Mesenchymal stem cell (in vitro differentiated cells and primary cell): ENCODE measurements around the gene ANKUB1.
A peak's percentile ranks its signal among the peaks of the same experiment; 100 is the strongest.

Experiments
- DNase-seq: peaks from one replicate; pipeline ENCODE4 v3.0.0-alpha.2; 2013
- H2AFZ ChIP-seq: one replicate; pipeline ENCODE4 v1.6.1; 2013; ENCODE audit warnings: low read depth, mild to moderate bottlenecking, control low read depth, inconsistent platforms, low read length, moderate library complexity
- H2AK5ac ChIP-seq: 2 replicates; pipeline ENCODE4 v1.6.1; 2013; ENCODE audit warnings: low read length, moderate library complexity, mild to moderate bottlenecking, inconsistent platforms; ENCODE audit not compliant: severe bottlenecking
- H2BK120ac ChIP-seq: one replicate; pipeline ENCODE4 v1.6.1; 2013; ENCODE audit warnings: low read depth, mild to moderate bottlenecking, inconsistent platforms, low read length, moderate library complexity
- H2BK12ac ChIP-seq, 2 experiments: one replicate each; pipeline ENCODE4 v1.6.1; 2013; ENCODE audit warnings: inconsistent platforms in 2 of 2, low read length in 2 of 2, mild to moderate bottlenecking in 2 of 2, moderate library complexity in 2 of 2, control low read depth in 1 of 2
- H2BK15ac ChIP-seq: one replicate; pipeline ENCODE4 v1.6.1; 2013; ENCODE audit warnings: mild to moderate bottlenecking, low read depth, inconsistent platforms; ENCODE audit not compliant: poor library complexity, severe bottlenecking
- H2BK5ac ChIP-seq: 2 replicates; pipeline ENCODE4 v1.6.1; 2013; ENCODE audit warnings: low read depth, mild to moderate bottlenecking, low read length, control low read depth, inconsistent platforms; ENCODE audit not compliant: poor library complexity, severe bottlenecking
- H3K14ac ChIP-seq, 2 experiments: one replicate each; pipeline ENCODE4 v1.6.1; 2013; ENCODE audit warnings: inconsistent platforms in 2 of 2, low read length in 2 of 2, control low read depth in 1 of 2, mild to moderate bottlenecking in 1 of 2, moderate library complexity in 1 of 2
- H3K18ac ChIP-seq, 2 experiments: one replicate each; pipeline ENCODE4 v1.6.1; 2013; ENCODE audit warnings: inconsistent platforms in 2 of 2, low read length in 2 of 2, control low read depth in 1 of 2, low read depth in 1 of 2, mild to moderate bottlenecking in 1 of 2
- H3K23ac ChIP-seq, 2 experiments: one replicate each; pipeline ENCODE4 v1.6.1; 2013; ENCODE audit warnings: inconsistent platforms in 2 of 2, low read length in 2 of 2, mild to moderate bottlenecking in 2 of 2, moderate library complexity in 2 of 2, control low read depth in 1 of 2
- H3K27ac ChIP-seq: 2 replicates; pipeline ENCODE4 v1.5.1; 2013; ENCODE audit warnings: mild to moderate bottlenecking, moderate library complexity, low read length, control low read depth, inconsistent platforms; ENCODE audit not compliant: poor library complexity, severe bottlenecking
- H3K27me3 ChIP-seq, 2 experiments: 2 replicates each; pipeline versions ENCODE4 v1.6.1 to v1.7.0; 2013; ENCODE audit warnings: low read length in 2 of 2, mild to moderate bottlenecking in 2 of 2, moderate library complexity in 2 of 2, control low read depth in 1 of 2, inconsistent platforms in 1 of 2; ENCODE audit not compliant: control insufficient read depth in 1 of 2, insufficient read depth in 1 of 2
- H3K36me3 ChIP-seq, 2 experiments: 2 replicates each; pipeline versions ENCODE4 v1.6.1 to v1.7.0; 2013; ENCODE audit warnings: low read length in 2 of 2, control low read depth in 1 of 2, inconsistent platforms in 1 of 2, low read depth in 1 of 2, mild to moderate bottlenecking in 1 of 2; ENCODE audit not compliant: insufficient read depth in 2 of 2, control insufficient read depth in 1 of 2
- H3K4ac ChIP-seq, 2 experiments: one replicate each; pipeline ENCODE4 v1.6.1; 2013; ENCODE audit warnings: inconsistent platforms in 2 of 2, low read length in 2 of 2, mild to moderate bottlenecking in 2 of 2, moderate library complexity in 2 of 2, control low read depth in 1 of 2, low read depth in 1 of 2
- H3K4me1 ChIP-seq: 2 replicates; pipeline ENCODE4 v1.6.1; 2013; ENCODE audit warnings: low read depth, low read length, control low read depth; ENCODE audit not compliant: control insufficient read depth, insufficient read depth
- H3K4me2 ChIP-seq: 2 replicates; pipeline ENCODE4 v1.6.1; 2013; ENCODE audit warnings: low read length, mild to moderate bottlenecking, inconsistent platforms; ENCODE audit not compliant: poor library complexity, severe bottlenecking
- H3K4me3 ChIP-seq, 2 experiments: 2 replicates each; pipeline versions ENCODE4 v1.5.1 to v1.7.0; 2013; ENCODE audit warnings: low read length in 2 of 2, mild to moderate bottlenecking in 2 of 2, control low read depth in 1 of 2, low read depth in 1 of 2; ENCODE audit not compliant: insufficient read depth in 1 of 2
- H3K79me1 ChIP-seq: replicated peaks from 2 replicates; pipeline ENCODE4 v1.6.1; 2013; ENCODE audit warnings: mild to moderate bottlenecking, control low read depth, low read length, inconsistent platforms; ENCODE audit not compliant: poor library complexity, severe bottlenecking
- H3K9ac ChIP-seq: 2 replicates; pipeline ENCODE4 v1.7.0; 2013; ENCODE audit warnings: mild to moderate bottlenecking, low read length, moderate library complexity
- H3K9me3 ChIP-seq: 2 replicates; pipeline ENCODE4 v1.7.0; 2013; ENCODE audit warnings: mild to moderate bottlenecking, low read length; ENCODE audit not compliant: control insufficient read depth
- H4K8ac ChIP-seq: one replicate; pipeline ENCODE4 v1.6.1; 2013; ENCODE audit warnings: inconsistent platforms, mild to moderate bottlenecking, low read length, moderate library complexity
- H4K91ac ChIP-seq: one replicate; pipeline ENCODE4 v1.6.1; 2013; ENCODE audit warnings: mild to moderate bottlenecking, low read length, inconsistent platforms
- WGBS: methylation state at CpG from one replicate; pipeline ENCODE4 v1.1.7; 2013; ENCODE audit warnings: mixed read lengths; 5-methylcytosine and 5-hydroxymethylcytosine counted together

The ANKUB1 gene

DNA sequence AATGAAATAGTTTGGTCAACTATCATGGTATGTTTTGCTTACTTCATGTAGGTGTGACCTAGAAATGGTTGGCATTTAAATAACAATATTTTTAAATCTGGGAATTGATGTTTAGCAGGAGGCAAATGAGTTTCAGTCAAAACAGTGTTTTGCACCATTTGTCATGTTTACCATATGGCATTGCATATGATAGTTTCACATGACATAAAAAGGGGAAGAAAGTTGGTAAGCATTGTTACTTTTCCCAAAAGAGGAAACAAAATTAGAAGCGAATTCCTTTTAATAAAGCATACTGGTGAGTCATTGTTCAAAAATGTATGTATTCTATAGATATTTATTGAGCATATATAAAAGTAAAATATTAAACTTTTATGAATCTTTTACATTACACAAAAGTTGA is 23.0 kb upstream of the ANKUB1 start:
- H2BK15ac ChIP-seq = no peak overlapping the region
- H3K18ac ChIP-seq = no peak overlapping the region
- H3K4me2 ChIP-seq = no peak overlapping the region
- H3K14ac ChIP-seq = no peak overlapping the region
- peak overlapping the region; percentile 97 for H3K9ac ChIP-seq
- H3K4me1 ChIP-seq = peaks cover 4% of the 10 kb centered on the region
- no peak overlapping the region for H3K23ac ChIP-seq
- no peak overlapping the region for H3K27ac ChIP-seq
- DNase-seq = no peak
- no peaks in the 10 kb centered on the region for H3K79me1 ChIP-seq
- WGBS = no CpG with 5 or more reads among the region's 1 CpG
- H3K27me3 ChIP-seq = no peaks in the 10 kb centered on the region
- H4K8ac ChIP-seq = no peak overlapping the region
- no peak overlapping the region for H2BK5ac ChIP-seq
- H3K4ac ChIP-seq = no peak overlapping the region
- no peaks in the 10 kb centered on the region for H3K36me3 ChIP-seq
- H2BK12ac ChIP-seq = no peak overlapping the region
- no peaks in the 10 kb centered on the region for H3K9me3 ChIP-seq
- H2AK5ac ChIP-seq = no peak overlapping the region
- H2AFZ ChIP-seq = no peak overlapping the region
- H2BK120ac ChIP-seq = no peak overlapping the region
- H4K91ac ChIP-seq = no peak overlapping the region
- H3K4me3 ChIP-seq = peak overlapping the region in 1 of 2 experiments; percentile 94

DNA sequence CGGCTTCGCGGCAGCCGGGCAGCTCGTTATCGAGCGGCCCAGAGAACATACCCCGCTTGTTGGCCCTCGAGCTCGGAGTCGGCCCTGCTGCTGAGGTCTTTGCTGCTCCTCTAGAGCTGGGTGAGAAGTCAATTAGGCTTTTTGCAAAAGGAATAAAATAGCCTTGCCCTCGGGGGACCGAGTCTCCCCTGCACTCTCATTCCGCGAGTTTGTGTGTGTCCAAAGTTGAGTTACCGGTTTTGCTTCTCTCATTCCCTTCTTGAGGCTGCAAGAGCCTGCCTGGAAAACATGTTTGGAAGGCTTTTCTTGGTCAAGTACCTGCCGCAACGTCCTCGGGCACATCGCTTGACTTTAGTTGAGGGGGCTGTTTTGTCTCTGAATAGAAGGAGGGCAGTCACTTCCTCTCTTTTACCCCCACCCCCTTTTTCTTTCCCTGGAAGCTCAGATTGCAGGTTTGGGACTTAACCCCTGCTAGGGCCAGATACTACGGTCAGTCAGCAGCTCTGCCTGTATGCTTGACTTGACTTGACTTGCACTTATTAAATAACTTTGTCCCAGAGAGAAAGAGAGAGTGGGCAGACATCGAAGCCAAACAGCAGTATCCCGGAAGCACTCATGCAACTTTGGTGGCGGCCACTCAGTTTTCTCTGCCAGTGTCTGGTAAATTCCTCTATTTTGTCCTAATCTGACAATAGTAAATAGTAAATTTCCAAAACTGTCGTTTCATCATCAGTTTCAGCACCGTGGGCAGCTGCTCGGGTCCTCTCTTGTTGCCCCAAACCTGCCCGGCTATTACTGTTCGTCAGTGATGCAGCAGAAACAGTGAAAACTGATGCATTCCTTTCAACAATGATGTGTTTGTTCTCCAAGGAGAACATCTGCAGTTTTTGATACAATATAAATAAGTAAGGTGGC is 21.3 kb upstream of the ANKUB1 start:
- no peak overlapping the region for H2BK12ac ChIP-seq
- peak overlapping the region; percentile 91 for H3K4me2 ChIP-seq
- no peaks in the 10 kb centered on the region for H3K9me3 ChIP-seq
- peak overlapping the region; percentile 1 to 74 for H3K4ac ChIP-seq
- peak overlapping the region; percentile 97 for H3K9ac ChIP-seq
- H3K23ac ChIP-seq = no peak overlapping the region
- H2BK120ac ChIP-seq = no peak overlapping the region
- peak overlapping the region; percentile 85 to 94 for H3K4me3 ChIP-seq
- peak overlapping the region; percentile 98 for H2AFZ ChIP-seq
- H3K27me3 ChIP-seq = no peaks in the 10 kb centered on the region
- peak; percentile 70 for DNase-seq
- peak overlapping the region; percentile 96 for H3K27ac ChIP-seq
- no peaks in the 10 kb centered on the region for H3K36me3 ChIP-seq
- no peak overlapping the region for H3K14ac ChIP-seq
- peak overlapping the region; percentile 25 for H4K91ac ChIP-seq
- WGBS = under 1% methylated on average over 29 of the region's 29 CpGs
- no peak overlapping the region for H2BK5ac ChIP-seq
- H3K18ac ChIP-seq = peak overlapping the region; percentile 77 to 79
- H2BK15ac ChIP-seq = peak overlapping the region; percentile 8
- H4K8ac ChIP-seq = peak overlapping the region; percentile 74
- H3K4me1 ChIP-seq = peaks cover 4% of the 10 kb centered on the region
- H2AK5ac ChIP-seq = no peak overlapping the region
- H3K79me1 ChIP-seq = no peaks in the 10 kb centered on the region

DNA sequence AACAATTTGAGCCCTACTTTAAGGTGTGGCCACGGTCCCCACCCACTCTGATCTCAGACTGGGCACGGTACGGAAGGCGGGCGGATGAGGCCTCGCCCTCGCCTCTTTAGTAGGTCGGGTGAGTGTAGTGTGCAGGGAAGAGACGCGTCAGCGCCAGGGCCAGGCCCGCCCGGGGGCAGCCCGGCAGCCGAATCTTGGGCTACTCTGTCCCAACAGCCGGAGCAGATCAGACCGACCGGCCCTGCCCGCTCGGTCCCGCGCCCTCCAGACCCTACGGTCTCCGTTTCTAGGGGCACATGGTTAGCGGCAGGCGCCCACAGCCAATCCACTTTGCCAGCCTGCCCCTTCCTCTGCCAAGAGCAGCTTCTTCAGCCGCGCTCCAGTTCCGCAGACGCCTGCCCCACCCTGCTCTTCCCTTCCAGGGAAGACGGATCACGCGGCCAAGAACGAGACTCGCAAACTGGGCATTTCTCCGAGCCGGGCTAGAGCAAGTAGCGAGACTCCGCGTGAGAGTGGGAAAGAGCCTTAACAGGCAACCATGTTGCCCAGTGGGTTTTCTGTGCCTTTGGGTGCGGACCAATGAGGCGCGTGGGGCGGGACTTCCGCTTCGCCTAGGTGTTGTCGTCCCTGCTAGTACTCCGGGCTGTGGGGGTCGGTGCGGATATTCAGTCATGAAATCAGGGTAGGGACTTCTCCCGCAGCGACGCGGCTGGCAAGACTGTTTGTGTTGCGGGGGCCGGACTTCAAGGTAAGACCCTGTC is 20.4 kb upstream of the ANKUB1 start, which contains the start of gene RNF13:
Gene RNF13, plus strand, starts transcription at position 610 of the 761 bp plus-strand sequence. CDS start 32,812 bp downstream, outside the sequence.
- Histone ChIP-seq H3K4me3 (peak within 1 kb of the TSS; percentile 85 to 94), H3K9ac (peak within 1 kb of the TSS; percentile 97), H3K4me2 (peak within 1 kb of the TSS; percentile 91), H3K27ac (peak within 1 kb of the TSS; percentile 96), H3K9me3 (no peaks in the 10 kb centered on the region), H4K8ac (peak within 1 kb of the TSS; percentile 99), H2BK5ac (peak within 1 kb of the TSS; percentile 92), H3K14ac (peak within 1 kb of the TSS; percentile 6 to 69), H3K36me3 (no peaks in the 10 kb centered on the region), H2BK15ac (peak within 1 kb of the TSS; percentile 98), H3K4ac (peak within 1 kb of the TSS; percentile 81 to 91), H2AFZ (peak within 1 kb of the TSS; percentile 98), H3K79me1 (no peaks in the 10 kb centered on the region), H2BK120ac (peak within 1 kb of the TSS; percentile 92), H3K4me1 (peaks cover 5% of the 10 kb centered on the region), H3K23ac (no peak within 1 kb of the TSS), H2AK5ac (no peak within 1 kb of the TSS), H2BK12ac (peak within 1 kb of the TSS; percentile 73 to 84), H3K18ac (peak within 1 kb of the TSS; percentile 93 to 98), H4K91ac (peak within 1 kb of the TSS; percentile 98), H3K27me3 (no peaks in the 10 kb centered on the region)
- WGBS = under 1% methylated on average over 56 of the region's 56 CpGs
- DNase-seq = peak; percentile 96
